ENCODE data around the gene MZF1. TPM values are rescaled to one million over a fixed set of nuclear protein-coding genes. Genes with fewer than 3 reads are reported as not detected.

The MZF1 gene
- total RNA-seq, 1 donor from 2014 or later, result 30.9 TPM

DNA sequence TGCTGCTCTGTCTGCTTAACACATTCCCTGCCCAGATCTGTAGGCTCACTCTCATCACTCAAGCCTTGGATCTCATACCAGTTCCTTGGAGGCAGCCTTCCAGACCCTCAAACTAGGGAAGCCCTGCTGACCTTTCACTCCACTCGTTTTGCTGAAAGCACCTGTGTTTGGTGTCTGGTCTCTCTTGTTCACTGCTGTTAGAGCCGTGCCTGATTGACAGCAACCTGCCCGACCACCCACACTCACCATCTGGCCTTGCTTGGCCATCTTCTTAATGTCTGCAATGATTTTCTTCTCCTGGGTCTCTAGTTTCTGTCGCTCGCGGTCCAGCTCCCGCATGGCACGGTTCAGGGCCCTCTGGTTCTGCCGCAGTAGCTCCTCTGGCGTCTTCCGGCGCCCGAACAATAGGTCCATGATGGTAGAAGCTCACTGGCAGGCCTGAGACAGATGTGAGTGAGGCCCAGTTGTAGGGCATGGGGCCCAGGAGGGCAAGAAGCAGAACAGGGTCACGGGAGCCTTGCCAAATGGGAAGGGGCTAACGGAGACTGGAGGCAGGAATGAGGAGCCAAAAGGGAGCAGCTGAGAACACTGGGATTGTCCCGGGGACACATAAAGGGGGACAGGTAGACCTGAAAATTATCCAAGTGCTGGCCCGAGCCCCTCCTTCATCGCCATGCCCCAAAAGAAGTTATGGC lies 19.2 kb downstream of the MZF1 start:
- TF ChIP-seq, protein P1, sequence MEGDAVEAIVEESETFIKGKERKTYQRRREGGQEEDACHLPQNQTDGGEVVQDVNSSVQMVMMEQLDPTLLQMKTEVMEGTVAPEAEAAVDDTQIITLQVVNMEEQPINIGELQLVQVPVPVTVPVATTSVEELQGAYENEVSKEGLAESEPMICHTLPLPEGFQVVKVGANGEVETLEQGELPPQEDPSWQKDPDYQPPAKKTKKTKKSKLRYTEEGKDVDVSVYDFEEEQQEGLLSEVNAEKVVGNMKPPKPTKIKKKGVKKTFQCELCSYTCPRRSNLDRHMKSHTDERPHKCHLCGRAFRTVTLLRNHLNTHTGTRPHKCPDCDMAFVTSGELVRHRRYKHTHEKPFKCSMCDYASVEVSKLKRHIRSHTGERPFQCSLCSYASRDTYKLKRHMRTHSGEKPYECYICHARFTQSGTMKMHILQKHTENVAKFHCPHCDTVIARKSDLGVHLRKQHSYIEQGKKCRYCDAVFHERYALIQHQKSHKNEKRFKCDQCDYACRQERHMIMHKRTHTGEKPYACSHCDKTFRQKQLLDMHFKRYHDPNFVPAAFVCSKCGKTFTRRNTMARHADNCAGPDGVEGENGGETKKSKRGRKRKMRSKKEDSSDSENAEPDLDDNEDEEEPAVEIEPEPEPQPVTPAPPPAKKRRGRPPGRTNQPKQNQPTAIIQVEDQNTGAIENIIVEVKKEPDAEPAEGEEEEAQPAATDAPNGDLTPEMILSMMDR (IDR thresholded peaks at IDR 0.05), result no peak
- H3K36me3 Mint-ChIP-seq (ENCODE audit: unreplicated experiment), result peaks cover 33% of the 10 kb centered on the region
- peak overlapping the region; percentile 98 for H3K27ac Mint-ChIP-seq (ENCODE audit: unreplicated experiment)
- H3K27me3 Mint-ChIP-seq (ENCODE audit: unreplicated experiment), result no peaks in the 10 kb centered on the region
- peak overlapping the region; percentile 92 for H3K4me3 Mint-ChIP-seq (ENCODE audit: unreplicated experiment)
- DNase-seq (ENCODE audit: extremely low spot score, unreplicated experiment), result no peak
- H3K4me1 Mint-ChIP-seq (ENCODE audit: unreplicated experiment), result peaks cover 38% of the 10 kb centered on the region
- no peaks in the 10 kb centered on the region for H3K9me3 Mint-ChIP-seq (ENCODE audit: unreplicated experiment)

DNA sequence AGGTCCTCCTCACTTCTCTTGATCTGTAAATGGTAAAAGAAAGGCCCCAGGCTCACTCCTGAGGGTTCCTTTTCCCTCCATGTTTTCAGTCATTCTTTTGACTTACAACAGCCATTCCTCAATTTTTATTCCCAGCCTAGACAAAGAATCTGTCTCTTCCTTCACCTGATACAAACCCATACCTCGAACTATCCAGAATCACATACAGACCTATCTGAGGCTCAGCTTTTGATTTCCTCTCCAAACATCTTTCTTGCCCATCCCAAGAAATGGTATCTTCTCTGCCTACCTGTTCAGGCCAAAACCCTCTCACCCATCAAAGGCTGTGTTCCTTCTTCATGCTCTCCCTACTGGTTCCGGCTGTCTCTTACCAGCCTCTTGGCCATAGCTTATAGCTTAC lies 20.5 kb downstream of the MZF1 start:
- H3K27me3 Mint-ChIP-seq (ENCODE audit: unreplicated experiment), result no peaks in the 10 kb centered on the region
- H3K9me3 Mint-ChIP-seq (ENCODE audit: unreplicated experiment), result no peaks in the 10 kb centered on the region
- no peak for DNase-seq (ENCODE audit: extremely low spot score, unreplicated experiment)
- peaks cover 36% of the 10 kb centered on the region for H3K4me1 Mint-ChIP-seq (ENCODE audit: unreplicated experiment)
- peak overlapping the region; percentile 11 for H3K27ac Mint-ChIP-seq (ENCODE audit: unreplicated experiment)
- peaks cover 39% of the 10 kb centered on the region for H3K36me3 Mint-ChIP-seq (ENCODE audit: unreplicated experiment)
- TF ChIP-seq, protein P1 (IDR thresholded peaks at IDR 0.05), result no peak
- no peak overlapping the region for H3K4me3 Mint-ChIP-seq (ENCODE audit: unreplicated experiment)

DNA sequence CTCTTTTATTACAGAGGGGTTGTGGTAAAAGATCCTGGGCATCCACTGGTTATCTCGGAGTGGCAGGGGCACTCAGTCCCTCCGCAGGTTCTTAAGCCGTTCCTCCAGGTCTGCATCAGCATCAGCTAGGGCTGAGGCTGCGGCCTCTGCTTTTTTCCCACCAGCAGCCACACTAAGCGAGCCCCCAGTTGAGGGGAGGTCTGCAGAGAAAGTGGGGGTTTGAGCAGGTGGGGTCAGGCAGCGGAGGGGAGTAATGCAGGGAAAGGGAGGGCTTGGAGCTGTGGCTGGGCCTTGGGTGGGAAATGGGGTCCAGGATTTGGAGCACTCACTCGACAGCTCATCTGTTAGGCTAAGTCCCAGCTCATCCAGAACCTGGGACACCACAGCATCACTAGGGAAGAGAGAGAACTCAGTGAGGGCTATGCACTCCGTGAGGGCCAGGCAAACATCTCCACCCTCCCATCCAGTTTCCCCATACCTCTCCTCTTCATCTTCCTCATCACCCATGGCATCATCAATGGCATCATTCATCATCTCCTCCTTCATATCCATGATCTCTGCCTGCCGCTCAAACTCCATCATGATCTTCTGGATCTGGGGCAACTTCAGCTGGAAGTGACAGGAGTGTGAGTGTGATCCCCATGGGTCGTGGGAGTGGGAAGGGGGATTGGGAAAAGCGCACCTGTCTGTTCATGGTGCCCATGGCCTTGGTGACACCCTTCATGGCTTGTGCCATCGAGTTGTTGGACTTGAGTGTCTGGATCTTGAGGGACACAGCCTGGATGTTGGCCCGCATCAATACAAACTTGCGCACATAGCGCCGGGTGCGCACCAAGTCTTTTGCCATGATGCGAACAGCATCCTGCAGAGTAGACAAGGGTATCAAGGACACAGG lies 21.3 kb downstream of the MZF1 start:
- no peak for DNase-seq (ENCODE audit: extremely low spot score, unreplicated experiment)
- no peak overlapping the region for H3K27ac Mint-ChIP-seq (ENCODE audit: unreplicated experiment)
- no peaks in the 10 kb centered on the region for H3K27me3 Mint-ChIP-seq (ENCODE audit: unreplicated experiment)
- TF ChIP-seq, protein P1 (IDR thresholded peaks at IDR 0.05), result no peak
- no peaks in the 10 kb centered on the region for H3K9me3 Mint-ChIP-seq (ENCODE audit: unreplicated experiment)
- no peak overlapping the region for H3K4me3 Mint-ChIP-seq (ENCODE audit: unreplicated experiment)
- H3K4me1 Mint-ChIP-seq (ENCODE audit: unreplicated experiment), result peaks cover 31% of the 10 kb centered on the region
- peaks cover 39% of the 10 kb centered on the region for H3K36me3 Mint-ChIP-seq (ENCODE audit: unreplicated experiment)

DNA sequence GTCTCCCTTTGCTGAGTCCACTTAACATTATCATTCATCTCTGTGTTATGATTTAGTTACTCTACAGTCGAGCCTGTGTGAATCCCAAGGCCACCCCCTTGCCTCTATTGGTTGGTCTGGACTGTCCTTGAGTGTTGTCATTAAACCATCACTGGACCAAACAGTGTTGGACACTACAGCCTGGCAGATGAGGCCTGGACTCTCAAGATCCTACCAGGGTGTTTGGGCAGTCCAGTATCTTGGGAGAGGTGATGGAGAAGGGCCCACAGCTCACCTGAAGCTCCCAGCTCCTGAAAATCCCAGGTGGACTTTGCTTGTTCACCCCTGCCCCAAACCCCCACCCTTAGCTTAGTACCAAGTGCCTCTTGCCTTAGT lies 22.0 kb downstream of the MZF1 start:
- no peak for DNase-seq (ENCODE audit: extremely low spot score, unreplicated experiment)
- Mint-ChIP-seq H3K4me3 (ENCODE audit: unreplicated experiment) (no peak overlapping the region), H3K27me3 (ENCODE audit: unreplicated experiment) (no peaks in the 10 kb centered on the region), H3K27ac (ENCODE audit: unreplicated experiment) (no peak overlapping the region), H3K4me1 (ENCODE audit: unreplicated experiment) (peaks cover 31% of the 10 kb centered on the region), H3K9me3 (ENCODE audit: unreplicated experiment) (no peaks in the 10 kb centered on the region), H3K36me3 (ENCODE audit: unreplicated experiment) (peaks cover 39% of the 10 kb centered on the region)
- TF ChIP-seq, protein P1 (IDR thresholded peaks at IDR 0.05), result no peak
